ENCODE measurements around the gene LCP2. TPM values are rescaled to one million over a fixed set of nuclear protein-coding genes. Genes with fewer than 3 reads are reported as not detected.

The LCP2 gene
- total RNA-seq, 2 donors from 2014 or later, result 56.9 to 76.5 TPM

DNA sequence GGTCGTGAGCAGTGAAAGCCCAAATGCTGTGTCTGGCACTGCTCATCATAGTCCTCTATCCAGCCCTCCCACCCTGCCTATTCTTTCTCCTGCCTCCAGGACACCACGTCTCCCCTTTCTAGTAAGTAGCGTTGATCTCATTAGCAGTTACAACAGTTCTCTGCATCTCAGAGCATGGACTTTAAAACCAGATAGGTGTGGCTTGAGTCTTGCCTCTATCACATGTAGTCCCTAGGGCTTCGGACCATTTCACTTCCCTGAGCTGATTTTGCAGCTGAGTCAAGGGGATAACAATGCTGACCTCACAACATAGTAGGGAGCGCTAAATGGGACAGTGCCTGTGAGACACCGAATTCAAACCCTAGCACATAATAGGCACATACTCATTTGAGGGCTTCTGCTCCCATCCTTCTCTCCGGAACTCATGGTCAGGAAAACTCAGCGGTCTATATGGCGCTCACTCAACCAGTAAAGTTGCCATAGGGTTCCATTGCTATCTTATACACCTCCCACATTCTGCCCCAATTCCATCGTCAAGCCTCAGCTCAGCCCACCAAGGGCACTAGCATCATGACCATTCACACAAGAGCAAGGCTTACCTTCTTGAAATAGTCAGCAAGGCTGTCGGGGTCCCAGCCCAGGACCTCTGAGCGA is 515 bp downstream of the LCP2 start:
- H3K36me3 ChIP-seq, result no peaks in the 10 kb centered on the region
- H3K27me3 ChIP-seq (replicated peaks; ENCODE audit: insufficient read depth), result no peaks in the 10 kb centered on the region
- H3K9me3 ChIP-seq, result no peaks in the 10 kb centered on the region
- H3K4me1 ChIP-seq (ENCODE audit: control insufficient read depth in 1 of 2, low read depth in 2 of 2), result no peaks in the 10 kb centered on the region
- DNase-seq (ENCODE audit: low spot score), result no peak
- TF ChIP-seq, protein P1, sequence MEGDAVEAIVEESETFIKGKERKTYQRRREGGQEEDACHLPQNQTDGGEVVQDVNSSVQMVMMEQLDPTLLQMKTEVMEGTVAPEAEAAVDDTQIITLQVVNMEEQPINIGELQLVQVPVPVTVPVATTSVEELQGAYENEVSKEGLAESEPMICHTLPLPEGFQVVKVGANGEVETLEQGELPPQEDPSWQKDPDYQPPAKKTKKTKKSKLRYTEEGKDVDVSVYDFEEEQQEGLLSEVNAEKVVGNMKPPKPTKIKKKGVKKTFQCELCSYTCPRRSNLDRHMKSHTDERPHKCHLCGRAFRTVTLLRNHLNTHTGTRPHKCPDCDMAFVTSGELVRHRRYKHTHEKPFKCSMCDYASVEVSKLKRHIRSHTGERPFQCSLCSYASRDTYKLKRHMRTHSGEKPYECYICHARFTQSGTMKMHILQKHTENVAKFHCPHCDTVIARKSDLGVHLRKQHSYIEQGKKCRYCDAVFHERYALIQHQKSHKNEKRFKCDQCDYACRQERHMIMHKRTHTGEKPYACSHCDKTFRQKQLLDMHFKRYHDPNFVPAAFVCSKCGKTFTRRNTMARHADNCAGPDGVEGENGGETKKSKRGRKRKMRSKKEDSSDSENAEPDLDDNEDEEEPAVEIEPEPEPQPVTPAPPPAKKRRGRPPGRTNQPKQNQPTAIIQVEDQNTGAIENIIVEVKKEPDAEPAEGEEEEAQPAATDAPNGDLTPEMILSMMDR (IDR thresholded peaks at IDR 0.05), result no peak
- H3K4me3 ChIP-seq, result peak overlapping the region; percentile 69
- peak overlapping the region; percentile 14 to 68 for H3K27ac ChIP-seq
- no peak for ATAC-seq (ENCODE audit: insufficient number of reproducible peaks, low FRiP score, low read depth)

DNA sequence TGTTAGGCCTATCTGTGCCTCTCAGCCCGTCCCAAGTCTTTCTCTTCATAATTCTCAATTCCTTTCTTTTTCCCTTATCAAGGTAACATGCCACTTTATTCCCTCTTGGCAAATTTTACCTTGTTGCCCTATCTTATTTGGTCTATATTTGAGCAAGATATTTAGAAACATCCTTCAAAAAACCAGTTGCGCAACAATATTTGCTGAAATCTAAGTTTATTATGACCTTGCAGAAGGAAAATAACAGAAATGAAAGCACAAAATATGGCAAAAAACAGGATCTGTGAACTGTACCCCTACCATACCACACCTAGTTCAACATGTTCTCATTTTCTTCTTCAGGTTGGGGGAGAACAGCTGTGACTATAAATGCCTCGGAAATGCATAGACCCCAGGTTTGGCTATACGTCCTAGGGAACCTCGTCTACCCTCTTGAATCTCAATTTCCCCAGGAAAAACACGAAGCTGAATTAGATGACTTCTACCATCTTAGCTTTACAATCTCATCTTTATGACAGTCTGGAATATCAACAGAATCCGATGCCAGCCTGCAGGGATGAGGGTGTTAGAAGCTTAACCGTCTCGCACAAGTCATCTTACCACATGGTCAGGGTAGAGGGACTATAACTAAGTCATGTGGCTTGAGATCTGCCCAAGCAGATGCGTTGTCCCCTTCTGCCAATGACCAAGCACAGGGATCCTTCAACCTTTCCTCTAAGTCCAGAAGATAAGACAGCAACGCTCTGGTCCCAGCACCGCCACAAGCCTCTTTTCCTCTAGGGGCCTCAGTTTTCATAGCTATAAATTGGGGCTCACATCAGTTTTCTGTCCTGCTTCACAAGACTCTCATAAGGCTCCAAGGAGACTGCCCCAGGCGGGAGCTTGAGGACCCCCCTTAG is 1.3 kb downstream of the LCP2 start:
- Histone ChIP-seq H3K9me3 (no peaks in the 10 kb centered on the region), H3K27ac (peak overlapping the region in 1 of 2 donors; percentile 68), H3K4me1 (ENCODE audit: control insufficient read depth in 1 of 2, low read depth in 2 of 2) (no peaks in the 10 kb centered on the region), H3K4me3 (peak overlapping the region; percentile 69), H3K27me3 (replicated peaks; ENCODE audit: insufficient read depth) (no peaks in the 10 kb centered on the region), H3K36me3 (no peaks in the 10 kb centered on the region)
- DNase-seq (ENCODE audit: low spot score) (no peak), ATAC-seq (ENCODE audit: insufficient number of reproducible peaks, low FRiP score, low read depth) (no peak)
- TF ChIP-seq, protein P1 (IDR thresholded peaks at IDR 0.05), result no peak

DNA sequence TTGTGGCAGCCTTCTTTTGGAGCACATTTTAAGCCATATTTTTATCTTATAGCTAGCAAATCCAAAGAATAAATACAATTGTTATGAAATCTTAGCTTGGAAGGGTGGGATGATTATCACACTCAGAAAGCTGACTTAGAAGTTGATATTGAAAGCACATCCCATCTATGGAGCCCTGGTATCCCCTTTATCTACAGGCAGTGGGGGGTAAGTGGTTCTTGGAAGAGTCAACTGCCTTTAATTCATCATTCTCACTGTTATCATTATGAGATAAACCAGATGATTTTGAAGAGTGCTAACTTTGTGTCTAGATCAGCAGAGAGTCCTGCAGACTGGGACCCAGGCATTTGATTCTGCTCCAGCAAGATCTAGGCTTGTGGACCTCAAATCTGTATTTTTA is 3.0 kb downstream of the LCP2 start:
- peak overlapping the region; percentile 69 for H3K4me3 ChIP-seq
- no peak for DNase-seq (ENCODE audit: low spot score)
- H3K36me3 ChIP-seq, result no peaks in the 10 kb centered on the region
- ATAC-seq (ENCODE audit: insufficient number of reproducible peaks, low FRiP score, low read depth), result no peak
- H3K27ac ChIP-seq, result no peak overlapping the region
- H3K4me1 ChIP-seq (ENCODE audit: control insufficient read depth in 1 of 2, low read depth in 2 of 2), result no peaks in the 10 kb centered on the region
- no peaks in the 10 kb centered on the region for H3K9me3 ChIP-seq
- H3K27me3 ChIP-seq (replicated peaks; ENCODE audit: insufficient read depth), result no peaks in the 10 kb centered on the region
- TF ChIP-seq, protein P1 (IDR thresholded peaks at IDR 0.05), result no peak

DNA sequence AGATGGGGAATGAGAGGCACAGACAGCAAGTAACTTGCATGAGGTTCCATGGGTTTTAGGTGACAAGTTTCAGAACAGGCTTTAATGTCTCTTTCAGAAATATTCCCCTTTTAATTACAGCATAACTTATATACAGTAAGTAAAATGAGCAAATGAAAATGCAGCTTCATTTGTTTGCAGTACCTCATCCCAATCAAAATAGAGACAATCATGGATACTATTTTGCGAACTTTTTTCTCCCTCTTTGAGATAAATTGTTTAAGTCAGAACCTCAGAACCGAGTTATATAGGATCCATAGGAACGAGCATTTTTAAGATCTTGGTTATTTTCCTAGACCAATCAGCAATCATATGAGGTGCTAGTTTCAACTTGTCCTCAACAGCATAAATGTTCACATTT is 3.5 kb downstream of the LCP2 start:
- Histone ChIP-seq H3K27ac (no peak overlapping the region), H3K36me3 (no peaks in the 10 kb centered on the region), H3K9me3 (no peaks in the 10 kb centered on the region), H3K4me1 (ENCODE audit: control insufficient read depth in 1 of 2, low read depth in 2 of 2) (no peaks in the 10 kb centered on the region), H3K4me3 (no peak overlapping the region), H3K27me3 (replicated peaks; ENCODE audit: insufficient read depth) (no peaks in the 10 kb centered on the region)
- DNase-seq (ENCODE audit: low spot score) (no peak), ATAC-seq (ENCODE audit: insufficient number of reproducible peaks, low FRiP score, low read depth) (no peak)
- TF ChIP-seq, protein P1 (IDR thresholded peaks at IDR 0.05), result no peak

DNA sequence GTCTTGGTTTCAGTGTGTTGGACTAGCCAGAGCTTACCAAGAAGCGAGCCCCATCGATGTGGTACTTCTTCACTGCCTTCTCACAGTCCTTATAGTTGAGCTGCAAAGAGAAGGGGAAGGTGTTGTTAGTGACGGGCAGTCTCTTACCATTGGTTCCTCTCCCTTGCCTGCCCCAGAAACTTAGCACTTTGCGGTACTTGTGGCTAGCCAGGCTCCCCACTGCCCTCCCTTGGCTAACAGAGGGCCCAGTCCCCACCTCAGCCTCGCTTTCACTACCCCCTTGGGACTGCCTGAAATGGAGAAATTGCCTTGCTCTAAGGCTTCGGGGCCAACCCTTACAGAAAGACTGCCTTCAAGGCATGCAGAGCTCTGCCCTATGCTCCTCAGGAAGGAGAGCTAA is 4.3 kb downstream of the LCP2 start:
- DNase-seq (ENCODE audit: low spot score) (no peak), ATAC-seq (ENCODE audit: insufficient number of reproducible peaks, low FRiP score, low read depth) (no peak)
- Histone ChIP-seq H3K4me3 (no peak overlapping the region), H3K27ac (no peak overlapping the region), H3K4me1 (ENCODE audit: control insufficient read depth in 1 of 2, low read depth in 2 of 2) (peaks cover 0 to 1% of the 10 kb centered on the region in 2 donors), H3K27me3 (replicated peaks; ENCODE audit: insufficient read depth) (no peaks in the 10 kb centered on the region), H3K36me3 (no peaks in the 10 kb centered on the region), H3K9me3 (no peaks in the 10 kb centered on the region)
- TF ChIP-seq, protein P1 (IDR thresholded peaks at IDR 0.05), result no peak

Data from thoracic aorta (tissue), 2 donors.